ENCODE measurements around the gene GABARAPL2.

The GABARAPL2 gene

GRCh38 chr16:75617121-75617520, 50.9 kb downstream of the GABARAPL2 start:
- peaks cover 0 to 1% of the 10 kb centered on the region in 2 donors for H3K9me3 Mint-ChIP-seq
- H3K27me3 Mint-ChIP-seq: no peaks in the 10 kb centered on the region
- no peak for DNase-seq
- H3K36me3 Mint-ChIP-seq (ENCODE audit: insufficient read depth): peaks cover 73% of the 10 kb centered on the region
- peaks cover 41 to 48% of the 10 kb centered on the region in 2 donors for H3K4me1 Mint-ChIP-seq (ENCODE audit: low read depth in 2 of 2)
- H3K27ac Mint-ChIP-seq: peak overlapping the region; percentile 96 to 98
- H3K4me3 Mint-ChIP-seq: peak overlapping the region; percentile 72 to 79
- ATAC-seq (replicated peaks): no peak

- no peak for DNase-seq
- Mint-ChIP-seq H3K4me3 (peak overlapping the region in 1 of 2 donors; percentile 92), H3K27me3 (no peaks in the 10 kb centered on the region), H3K9me3 (peaks cover 0 to 1% of the 10 kb centered on the region in 2 donors), H3K4me1 (ENCODE audit: low read depth in 2 of 2) (peaks cover 41 to 48% of the 10 kb centered on the region in 2 donors), H3K36me3 (ENCODE audit: insufficient read depth) (peaks cover 72% of the 10 kb centered on the region), H3K27ac (peak overlapping the region; percentile 67 to 98)
- no peak for ATAC-seq (replicated peaks)
These were observed 52.6 kb downstream of the GABARAPL2 start for GRCh38 chr16:75618780-75619179.

GRCh38 chr16:75620326-75621169, 54.4 kb downstream of the GABARAPL2 start:
- peak; percentile 66 to 82 (median 69) for DNase-seq
- ATAC-seq (replicated peaks): peak; percentile 63
- Mint-ChIP-seq H3K27me3 (no peaks in the 10 kb centered on the region), H3K9me3 (peaks cover 0 to 1% of the 10 kb centered on the region in 2 donors), H3K36me3 (ENCODE audit: insufficient read depth) (peaks cover 63% of the 10 kb centered on the region), H3K4me3 (peak overlapping the region; percentile 92 to 97), H3K4me1 (ENCODE audit: low read depth in 2 of 2) (peaks cover 39 to 48% of the 10 kb centered on the region in 2 donors), H3K27ac (peak overlapping the region; percentile 96 to 97)

- Mint-ChIP-seq H3K27ac (peak overlapping the region; percentile 96 to 97), H3K27me3 (no peaks in the 10 kb centered on the region), H3K9me3 (peaks cover 0 to 1% of the 10 kb centered on the region in 2 donors), H3K36me3 (ENCODE audit: insufficient read depth) (peaks cover 59% of the 10 kb centered on the region), H3K4me3 (peak overlapping the region; percentile 92 to 97), H3K4me1 (ENCODE audit: low read depth in 2 of 2) (peaks cover 36 to 44% of the 10 kb centered on the region in 2 donors)
- ATAC-seq (replicated peaks) (no peak), DNase-seq (peak in 1 of 3 experiments; percentile 9)
These were observed 54.9 kb downstream of the GABARAPL2 start for GRCh38 chr16:75621170-75621477.

GRCh38 chr16:75622761-75623605, 56.8 kb downstream of the GABARAPL2 start, which contains the start of gene ADAT1:
Gene ADAT1, minus strand, starts transcription at chr16:75623281. Its CDS starts 2,482 bp downstream, at chr16:75620799.
- peaks cover 63% of the 10 kb centered on the region for H3K36me3 Mint-ChIP-seq (ENCODE audit: insufficient read depth)
- DNase-seq: peak; percentile 96 to 97 (median 97)
- peak; percentile 84 for ATAC-seq (replicated peaks)
- peaks cover 38 to 45% of the 10 kb centered on the region in 2 donors for H3K4me1 Mint-ChIP-seq (ENCODE audit: low read depth in 2 of 2)
- H3K27me3 Mint-ChIP-seq: no peaks in the 10 kb centered on the region
- peak within 1 kb of the TSS; percentile 92 to 97 for H3K4me3 Mint-ChIP-seq
- peak within 1 kb of the TSS; percentile 96 to 98 for H3K27ac Mint-ChIP-seq
- peaks cover 0 to 1% of the 10 kb centered on the region in 2 donors for H3K9me3 Mint-ChIP-seq

- peaks cover 61% of the 10 kb centered on the region for H3K36me3 Mint-ChIP-seq (ENCODE audit: insufficient read depth)
- peaks cover 44 to 50% of the 10 kb centered on the region in 2 donors for H3K4me1 Mint-ChIP-seq (ENCODE audit: low read depth in 2 of 2)
- no peaks in the 10 kb centered on the region for H3K27me3 Mint-ChIP-seq
- peaks cover 0 to 1% of the 10 kb centered on the region in 2 donors for H3K9me3 Mint-ChIP-seq
- DNase-seq (no peak), ATAC-seq (replicated peaks) (no peak)
- H3K27ac Mint-ChIP-seq: peak overlapping the region in 1 of 2 donors; percentile 98
- H3K4me3 Mint-ChIP-seq: peak overlapping the region in 1 of 2 donors; percentile 50
These were observed 58.7 kb downstream of the GABARAPL2 start for GRCh38 chr16:75624921-75625334.

GRCh38 chr16:75626806-75627205, 60.6 kb downstream of the GABARAPL2 start:
- Mint-ChIP-seq H3K27ac (peak overlapping the region; percentile 79 to 88), H3K4me3 (peak overlapping the region in 1 of 2 donors; percentile 28), H3K4me1 (ENCODE audit: low read depth in 2 of 2) (peaks cover 27 to 32% of the 10 kb centered on the region in 2 donors), H3K9me3 (no peaks in the 10 kb centered on the region), H3K36me3 (ENCODE audit: insufficient read depth) (peaks cover 65% of the 10 kb centered on the region), H3K27me3 (no peaks in the 10 kb centered on the region)
- no peak for ATAC-seq (replicated peaks)
- no peak for DNase-seq

Measured in effector memory CD8-positive, alpha-beta T cell (primary cell).